Testis (tissue), 3 donors: ENCODE results near the gene SLC25A25. TPM values are rescaled to one million over a fixed set of nuclear protein-coding genes. Genes with fewer than 3 reads are reported as not detected.

Experiments used
- DNase-seq: peaks from one replicate; pipeline ENCODE4 v3.0.0-alpha.2; 2019
- H3K27ac ChIP-seq, 2 donors: fragments of 200-600 bp; sonication (generic); one replicate each; pipeline ENCODE4 v1.5.1; 2019
- H3K27me3 ChIP-seq: fragments of 200-600 bp; sonication (generic); one replicate; pipeline ENCODE4 v1.5.1; 2019
- H3K36me3 ChIP-seq: fragments of 200-600 bp; sonication (generic); one replicate; pipeline ENCODE4 v1.5.1; 2017; ENCODE audit warnings: low read depth; ENCODE audit errors: missing control alignments
- H3K4me1 ChIP-seq: fragments of 200-600 bp; sonication (generic); one replicate; pipeline ENCODE4 v1.5.1; 2019
- H3K4me3 ChIP-seq, 2 donors: fragments of 200-600 bp; sonication (generic); one replicate each; pipeline ENCODE4 v1.5.1; 2017 to 2019
- H3K9me3 ChIP-seq: fragments of 200-600 bp; sonication (generic); one replicate; pipeline ENCODE4 v1.5.1; 2017
- CTCF ChIP-seq, 3 experiments: fragments of 450-650 bp in 2 of 3; fragments of 200-600 bp in 1 of 3; sonication (generic) in 1 of 3; IDR thresholded peaks; one replicate each; pipeline ENCODE4 v1.5.1; 2016 to 2019; ENCODE audit warnings: antibody characterized with exemption in 3 of 3, mild to moderate bottlenecking in 2 of 3, moderate library complexity in 1 of 3
- POLR2A ChIP-seq: fragments of 450-650 bp; IDR thresholded peaks from one replicate; pipeline ENCODE4 v1.6.1; 2017; ENCODE audit warnings: antibody characterized with exemption, mild to moderate bottlenecking, moderate library complexity
- whole genome bisulfite sequencing, 2 donors: methylation state at CpG; one replicate each; pipeline ENCODE4 v1.1.5; 2018; 5-methylcytosine and 5-hydroxymethylcytosine counted together
- intact Hi-C: fragments of 100-400 bp; cut with DNase I; formaldehyde crosslinking; loops from one replicate; pipeline ENCODE4 v1.15.1; 2023; ENCODE audit warnings: low total_unique reads
- polyA plus RNA-seq: library from polyadenylated mRNA; stranded (reverse); fragments of 350-450 nt; fragmentation: Illumina TruSeq; extraction: RNeasy Lipid Tissue Mini Kit (QIAGEN cat#74804); gene quantifications from one replicate; pipeline ENCODE4 v1.2.3, GENCODE V29; 2014; ENCODE audit warnings: low read depth, low replicate concordance; ENCODE audit not compliant: insufficient read depth
- total RNA-seq, 2 donors: library from RNA; depleted of rRNA; stranded (reverse); fragments of >200 nt; gene quantifications; one replicate each; pipeline ENCODE4 v1.2.3, GENCODE V29; 2016

The SLC25A25 gene
- total and polyA plus RNA-seq, 3 donors from 2014 or later, result 15.0 to 21.1 (median 19.1) TPM

GRCh38 chr9:128102861-128103588 is 35.0 kb downstream of the SLC25A25 start:
- WGBS, 2 donors, result 63 to 87% methylated on average over 17 to 23 of the region's 23 CpGs
- Histone ChIP-seq H3K27me3 (no peaks in the 10 kb centered on the region), H3K4me3 (no peak overlapping the region), H3K27ac (peak overlapping the region; percentile 54 to 63), H3K4me1 (peaks cover 78% of the 10 kb centered on the region), H3K9me3 (no peaks in the 10 kb centered on the region), H3K36me3 (no peaks in the 10 kb centered on the region)
- TF ChIP-seq CTCF (IDR thresholded peaks at IDR 0.05) (no peak), POLR2A (no peak)
- intact Hi-C loops, result no loop called here
- peak; percentile 79 for DNase-seq

GRCh38 chr9:128103589-128103962 is 35.5 kb downstream of the SLC25A25 start:
- H3K4me1 ChIP-seq, result peaks cover 76% of the 10 kb centered on the region
- TF ChIP-seq POLR2A (no peak), CTCF (IDR thresholded peaks at IDR 0.05) (no peak)
- intact Hi-C loops, result no loop called here
- H3K9me3 ChIP-seq, result no peaks in the 10 kb centered on the region
- H3K27ac ChIP-seq, result peak overlapping the region; percentile 54 to 63
- no peak for DNase-seq
- H3K4me3 ChIP-seq, result no peak overlapping the region
- H3K36me3 ChIP-seq, result no peaks in the 10 kb centered on the region
- WGBS, 2 donors, result 78 to 79% methylated on average over 8 of the region's 8 CpGs
- no peaks in the 10 kb centered on the region for H3K27me3 ChIP-seq

- WGBS, 2 donors, result 50 to 71% methylated on average over 6 of the region's 6 CpGs
- Histone ChIP-seq H3K27ac (peak overlapping the region; percentile 28 to 55), H3K4me1 (peaks cover 71% of the 10 kb centered on the region), H3K9me3 (no peaks in the 10 kb centered on the region), H3K4me3 (no peak overlapping the region), H3K27me3 (no peaks in the 10 kb centered on the region), H3K36me3 (no peaks in the 10 kb centered on the region)
- DNase-seq, result peak; percentile 72
- TF ChIP-seq CTCF (IDR thresholded peaks at IDR 0.05) (no peak), POLR2A (no peak)
- intact Hi-C loops, result no loop called here
These were observed 36.2 kb downstream of the SLC25A25 start for GRCh38 chr9:128104171-128104618.

GRCh38 chr9:128105538-128106175 is 37.6 kb downstream of the SLC25A25 start:
- Histone ChIP-seq H3K27me3 (no peaks in the 10 kb centered on the region), H3K4me1 (peaks cover 57% of the 10 kb centered on the region), H3K9me3 (no peaks in the 10 kb centered on the region), H3K36me3 (no peaks in the 10 kb centered on the region), H3K27ac (no peak overlapping the region), H3K4me3 (no peak overlapping the region)
- TF ChIP-seq POLR2A (no peak), CTCF (IDR thresholded peaks at IDR 0.05) (no peak)
- intact Hi-C loops, result no loop called here
- no peak for DNase-seq
- 90 to 94% methylated on average over 14 to 21 of the region's 21 CpGs for WGBS, 2 donors
